VCaP (cell line): ENCODE results near the gene SPTBN1.

ENCODE experiments used
- H3K27ac ChIP-seq: fragments of 450-650 bp; 2 replicates; pipeline ENCODE4 v1.5.1; 2017
- CTCF ChIP-seq: fragments of 450-650 bp; conservative IDR thresholded peaks from 2 replicates; pipeline ENCODE4 v1.5.1; 2017; ENCODE audit warnings: mild to moderate bottlenecking, moderate library complexity

The SPTBN1 gene

GRCh38 chr2:54417577-54417976, 38.5 kb upstream of the SPTBN1 start:
- no peak overlapping the region for H3K27ac ChIP-seq
- TF ChIP-seq CTCF = no peak

- no peak overlapping the region for H3K27ac ChIP-seq
- TF ChIP-seq CTCF = no peak
These were observed 36.7 kb upstream of the SPTBN1 start for GRCh38 chr2:54419388-54419787.

GRCh38 chr2:54419855-54420523, 36.1 kb upstream of the SPTBN1 start:
- no peak for TF ChIP-seq CTCF
- no peak overlapping the region for H3K27ac ChIP-seq

GRCh38 chr2:54420524-54421172, 35.5 kb upstream of the SPTBN1 start:
- no peak overlapping the region for H3K27ac ChIP-seq
- TF ChIP-seq CTCF = no peak

- no peak overlapping the region for H3K27ac ChIP-seq
- no peak for TF ChIP-seq CTCF
These were observed 34.0 kb upstream of the SPTBN1 start for GRCh38 chr2:54422072-54422581.

- H3K27ac ChIP-seq = no peak overlapping the region
- TF ChIP-seq CTCF = no peak
These were observed 32.9 kb upstream of the SPTBN1 start for GRCh38 chr2:54423213-54423612.

GRCh38 chr2:54424555-54425163, 31.5 kb upstream of the SPTBN1 start:
- no peak for TF ChIP-seq CTCF
- no peak overlapping the region for H3K27ac ChIP-seq
